AG04449 (cell line): Measurements from ENCODE around the gene FAM209A.
"Not testable (repeated sequence)": the region's sequence is repeated elsewhere in the genome, so short reads cannot be mapped to it uniquely, and the experiment has no call there.

ENCODE experiments used
- CTCF ChIA-PET: fragments of 350-600 bp; formaldehyde crosslinking; extraction: SDS; loops from one replicate; lab custom pipeline; 2021; ENCODE audit warnings: antibody characterized with exemption; lab: Yijun Ruan, JAX
- POLR2A ChIA-PET: fragments of 400-600, 350-600 bp; formaldehyde crosslinking; extraction: SDS; loops from one replicate; lab custom pipeline; 2020; ENCODE audit warnings: antibody characterized with exemption, inconsistent platforms; lab: Yijun Ruan, JAX
- DNase-seq: peaks from one replicate; pipeline ENCODE4 v3.0.0-alpha.2; 2010; ENCODE audit warnings: low read depth, low spot score
- H3K4me3 ChIP-seq: 2 replicates; pipeline ENCODE4 v1.5.1; 2011; ENCODE audit warnings: low read depth, mild to moderate bottlenecking, control low read depth, low read length
- CTCF ChIP-seq: IDR thresholded peaks from one replicate; pipeline ENCODE4 v1.5.1; 2011; ENCODE audit warnings: mild to moderate bottlenecking, moderate library complexity, low read length, control low read depth, inconsistent platforms; ENCODE audit not compliant: insufficient read depth; ENCODE audit errors: missing control alignments

FAM209A gene

GRCh38 chr20:56552911-56553629 is 28.5 kb downstream of the FAM209A start:
- ChIA-PET POLR2A (no interaction called here), CTCF (interaction anchor here (0.6 to 3.6 kb wide), 6 partner anchors 13 to 795 kb away, joined by 3 to 78 read pairs (median 12); no protein-coding TSS in a partner anchor)
- no peak for DNase-seq
- no peak overlapping the region for H3K4me3 ChIP-seq
- no peak for TF ChIP-seq CTCF

GRCh38 chr20:56554869-56555268 is 30.3 kb downstream of the FAM209A start:
- ChIA-PET CTCF (interaction anchor here (0.5 to 1.5 kb wide), 5 partner anchors 22 to 792 kb away, joined by 3 to 7 read pairs (median 3); no protein-coding TSS in a partner anchor), POLR2A (interaction anchor here (0.6 kb wide), 1 partner anchor 82 kb away, joined by 3 read pairs; no protein-coding TSS in a partner anchor)
- H3K4me3 ChIP-seq, result no peak overlapping the region
- no peak for TF ChIP-seq CTCF
- DNase-seq, result peak; percentile 88

- DNase-seq, result no peak
- TF ChIP-seq CTCF, result no peak
- CTCF ChIA-PET, result no interaction called here
- POLR2A ChIA-PET, result no interaction called here
- H3K4me3 ChIP-seq, result no peak overlapping the region
Observed at GRCh38 chr20:56558968-56559367, 34.4 kb downstream of the FAM209A start.

GRCh38 chr20:56564526-56564925 is 40.0 kb downstream of the FAM209A start:
- CTCF ChIA-PET, result interaction anchor here (5.4 kb wide), 1 partner anchor 13 kb away, joined by 32 read pairs; no protein-coding TSS in a partner anchor
- H3K4me3 ChIP-seq, DNase-seq, POLR2A ChIA-PET: not testable (repeated sequence)

GRCh38 chr20:56565511-56565910 is 41.0 kb downstream of the FAM209A start:
- no peak for DNase-seq
- no peak for TF ChIP-seq CTCF
- H3K4me3 ChIP-seq, result no peak overlapping the region
- ChIA-PET CTCF (interaction anchor here (1.3 to 5.4 kb wide), 2 partner anchors 14 to 18 kb away, joined by 5 to 32 read pairs; no protein-coding TSS in a partner anchor), POLR2A (no interaction called here)

GRCh38 chr20:56566621-56567020 is 42.1 kb downstream of the FAM209A start:
- ChIA-PET POLR2A (no interaction called here), CTCF (interaction anchor here (0.6 to 5.4 kb wide), 2 partner anchors 15 to 208 kb away, joined by 3 to 32 read pairs; partner anchors contain the start of gene FAM210B)
- no peak for TF ChIP-seq CTCF
- H3K4me3 ChIP-seq, result no peak overlapping the region
- no peak for DNase-seq

GRCh38 chr20:56570832-56571231 is 46.3 kb downstream of the FAM209A start:
- H3K4me3 ChIP-seq, result no peak overlapping the region
- ChIA-PET CTCF (no interaction called here), POLR2A (no interaction called here)
- no peak for TF ChIP-seq CTCF
- DNase-seq, result no peak
